ENCODE measurements around the gene KRT74. TPM values are rescaled to one million over a fixed set of nuclear protein-coding genes. Genes with fewer than 3 reads are reported as not detected.

Gene KRT74
- polyA plus RNA-seq, 4 donors = not detected

DNA sequence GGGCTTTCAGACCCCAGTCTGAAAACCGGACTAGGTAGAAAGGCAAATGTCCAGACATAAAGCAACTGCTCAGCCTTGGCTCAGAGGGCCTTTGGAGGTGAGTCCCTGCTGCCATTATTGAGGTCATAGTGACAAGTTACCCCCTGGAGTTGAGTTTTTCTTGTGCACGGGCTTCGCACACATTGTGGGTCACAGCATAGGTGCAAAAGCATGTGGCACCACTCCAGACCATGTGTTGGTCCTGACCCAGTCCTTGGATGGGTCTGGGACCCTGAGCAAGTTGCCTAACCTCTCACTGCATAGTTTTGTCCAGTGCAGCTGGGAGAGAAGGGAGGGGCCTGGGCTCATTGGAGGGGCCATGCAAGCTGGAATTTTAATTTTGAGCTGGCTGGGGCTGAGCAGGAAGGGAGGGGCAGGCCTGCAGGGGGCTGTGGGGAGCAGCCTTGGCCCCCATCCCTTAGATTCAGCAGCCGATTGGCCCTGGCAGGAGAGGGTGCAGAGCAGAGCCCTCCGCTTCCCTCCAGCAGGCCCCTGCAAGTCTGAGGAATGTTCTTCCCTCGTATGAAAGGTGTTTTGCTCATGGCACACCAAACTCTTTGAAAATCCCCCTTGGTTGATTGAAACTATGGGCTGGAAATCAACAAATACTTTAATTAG lies 49.3 kb downstream of the KRT74 start:
- no peak for DNase-seq (ENCODE audit: low read depth in 4 of 4, low spot score in 2 of 4)

DNA sequence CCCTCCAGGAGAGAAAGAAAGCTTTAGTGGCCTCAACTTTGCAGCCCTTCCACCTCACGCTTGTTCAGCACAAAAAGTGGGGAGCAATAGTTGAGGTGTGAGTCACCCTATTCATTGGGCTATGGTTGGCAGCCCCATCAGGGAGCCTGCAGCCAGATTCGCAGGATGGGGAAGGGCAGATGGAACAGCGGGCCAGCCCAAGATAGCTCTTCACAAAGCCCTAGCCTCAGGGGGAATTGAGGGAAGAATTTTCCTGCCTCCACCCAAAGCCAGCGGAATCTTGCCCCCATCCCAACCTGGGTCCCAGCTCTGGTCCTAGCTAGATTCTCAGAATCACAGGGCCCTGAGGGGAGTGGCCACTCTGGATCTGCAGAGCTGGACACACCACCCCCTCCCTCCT lies 49.8 kb downstream of the KRT74 start:
- no peak for DNase-seq (ENCODE audit: low read depth in 4 of 4, low spot score in 2 of 4)

DNA sequence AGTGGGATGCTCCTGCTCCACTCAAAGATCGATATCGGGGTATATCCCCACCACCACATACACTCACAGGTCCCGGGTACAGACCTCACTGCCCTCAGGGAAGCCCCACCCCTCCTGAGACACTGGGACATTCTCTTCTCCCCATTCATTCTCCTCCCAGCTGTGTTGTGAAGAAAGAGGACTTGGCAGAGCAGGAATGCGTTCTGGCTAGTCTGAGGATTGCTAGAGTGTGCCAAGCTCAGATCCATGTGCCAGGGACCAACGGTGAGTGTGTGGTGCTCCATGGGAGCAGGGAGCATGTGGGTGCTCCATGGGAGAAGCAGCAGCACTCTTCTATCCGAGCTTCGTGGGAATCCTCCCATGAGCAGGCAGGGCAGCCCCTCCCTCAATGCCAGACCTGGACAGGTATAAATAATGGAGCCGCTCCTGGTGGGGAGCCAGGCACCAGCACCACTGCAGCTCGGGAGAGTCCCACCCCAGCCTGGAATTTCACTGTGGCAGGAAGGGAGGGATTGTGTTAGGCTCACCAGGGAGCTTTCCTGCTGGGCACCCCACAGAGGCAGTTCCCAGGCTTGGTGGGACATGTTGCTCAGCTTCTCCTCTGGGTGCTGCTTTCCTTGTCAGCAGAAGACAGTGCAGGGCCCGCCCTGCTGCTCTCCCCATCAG lies 51.2 kb downstream of the KRT74 start:
- no peak for DNase-seq (ENCODE audit: low read depth in 4 of 4, low spot score in 2 of 4)

DNA sequence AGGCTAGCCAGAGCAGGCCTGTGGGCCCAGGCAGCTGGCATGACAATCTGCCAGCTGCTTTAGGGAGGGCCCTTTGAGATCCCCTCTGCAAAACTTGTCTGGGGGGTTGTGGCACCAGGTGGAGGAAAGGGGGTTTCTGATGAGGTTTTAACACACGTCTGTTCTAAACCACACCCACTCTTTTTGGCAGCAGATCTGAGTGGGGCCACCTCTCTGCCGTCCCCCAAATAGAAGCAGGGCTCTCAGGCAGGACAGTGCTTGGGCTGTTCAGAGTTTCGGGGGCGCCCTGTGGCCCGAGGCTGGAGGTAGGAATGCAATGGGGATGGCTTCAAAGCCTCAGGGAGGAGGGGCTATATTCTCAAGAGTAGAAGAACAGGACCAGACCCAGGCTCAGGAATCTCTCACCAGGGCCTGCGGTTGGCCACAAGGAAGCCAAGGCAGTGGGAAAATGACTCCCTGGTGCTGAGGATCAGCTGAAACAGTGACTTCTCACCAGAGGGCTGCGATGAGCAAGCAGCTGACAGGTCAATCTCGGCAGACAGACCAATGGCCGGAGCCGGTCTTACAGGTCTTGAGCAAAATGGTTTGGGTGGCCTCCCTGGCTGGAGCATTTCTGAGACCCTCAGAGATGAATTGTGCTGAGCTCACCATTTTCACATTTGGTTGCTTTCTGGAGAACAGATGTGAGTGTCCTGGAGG lies 51.9 kb downstream of the KRT74 start:
- DNase-seq (ENCODE audit: low read depth in 4 of 4, low spot score in 2 of 4) = no peak

DNA sequence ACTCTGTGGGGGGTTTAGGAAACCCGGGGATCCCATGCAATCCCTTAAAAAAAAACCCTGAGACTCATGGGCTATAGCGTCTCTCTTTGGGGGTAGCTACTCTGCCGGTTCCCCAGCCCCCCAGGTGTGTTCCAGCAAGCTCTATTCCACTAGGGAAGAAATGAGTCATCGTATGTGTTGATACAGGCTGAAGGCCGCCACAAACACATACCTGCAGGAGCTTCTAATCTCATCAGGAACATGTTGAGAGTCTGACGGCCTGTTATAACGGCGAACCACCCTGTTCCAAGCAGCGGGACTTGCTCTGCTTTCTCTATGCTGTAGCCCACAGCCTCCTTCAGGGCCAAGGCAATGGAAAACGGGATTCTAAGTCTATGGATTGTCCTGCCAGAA lies 52.5 kb downstream of the KRT74 start:
- DNase-seq (ENCODE audit: low read depth in 4 of 4, low spot score in 2 of 4) = no peak

DNA sequence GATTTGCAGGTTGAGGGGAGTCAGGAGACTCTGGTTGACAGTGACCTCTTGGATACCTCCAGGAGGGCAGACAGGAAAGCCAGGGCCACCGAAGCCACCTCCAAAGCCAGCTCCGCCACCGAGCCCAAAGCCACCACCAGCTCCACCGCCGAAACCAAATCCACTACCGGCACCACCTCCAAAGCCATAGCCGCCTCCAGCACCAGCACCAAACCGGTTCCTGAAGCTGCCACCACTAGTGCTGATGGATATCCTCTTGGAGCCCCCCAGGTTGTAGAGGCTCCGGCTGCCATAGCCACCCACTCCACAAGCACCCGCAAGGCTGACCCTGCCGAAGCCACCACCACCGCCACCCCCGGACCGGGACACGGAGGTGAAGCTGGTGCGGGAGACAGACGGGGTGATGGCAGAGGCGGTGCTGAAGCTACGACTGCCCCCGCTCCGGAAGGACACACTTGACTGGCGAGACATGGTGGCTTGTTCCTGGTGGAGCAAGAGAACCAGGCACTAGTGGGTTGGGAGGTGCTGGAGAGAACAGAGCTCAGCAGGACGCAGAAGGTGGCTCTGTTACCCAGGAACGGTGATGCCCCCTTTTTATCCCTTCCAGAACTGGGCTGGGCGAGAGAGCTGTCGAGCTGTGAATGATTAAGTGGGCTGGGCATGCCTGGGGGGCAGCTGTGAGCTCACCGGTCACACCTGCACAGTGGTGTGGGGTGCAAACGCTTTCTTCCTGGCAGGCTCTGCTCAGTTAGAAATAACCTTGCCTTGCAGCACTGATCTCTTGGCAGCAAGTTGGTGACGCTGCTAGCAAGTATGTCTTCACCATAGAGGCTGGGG lies 53.6 kb downstream of the KRT74 start, which contains the start of gene KRT5:
TSS of gene KRT5 (minus strand) at position 569 of the 837 bp plus-strand sequence. CDS start at position 471, 98 bp downstream.
- no peak for DNase-seq (ENCODE audit: low read depth in 4 of 4, low spot score in 2 of 4)

DNA sequence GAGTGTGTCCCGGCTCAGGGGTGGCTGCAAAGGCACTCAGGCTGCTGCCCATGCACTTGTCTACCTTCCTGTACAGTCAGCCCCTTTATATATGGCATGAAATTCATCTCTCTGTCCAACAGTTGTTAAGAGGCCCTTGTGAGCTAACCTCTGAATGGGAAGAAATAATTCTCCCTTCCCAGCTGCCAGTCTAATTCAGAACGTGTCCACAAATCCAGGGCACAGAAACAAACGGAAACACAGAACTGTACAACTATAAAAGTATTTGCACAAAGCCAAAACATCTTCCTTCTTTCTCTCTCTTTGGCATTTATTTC lies 54.3 kb downstream of the KRT74 start:
- no peak for DNase-seq (ENCODE audit: low read depth in 4 of 4, low spot score in 2 of 4)

DNA sequence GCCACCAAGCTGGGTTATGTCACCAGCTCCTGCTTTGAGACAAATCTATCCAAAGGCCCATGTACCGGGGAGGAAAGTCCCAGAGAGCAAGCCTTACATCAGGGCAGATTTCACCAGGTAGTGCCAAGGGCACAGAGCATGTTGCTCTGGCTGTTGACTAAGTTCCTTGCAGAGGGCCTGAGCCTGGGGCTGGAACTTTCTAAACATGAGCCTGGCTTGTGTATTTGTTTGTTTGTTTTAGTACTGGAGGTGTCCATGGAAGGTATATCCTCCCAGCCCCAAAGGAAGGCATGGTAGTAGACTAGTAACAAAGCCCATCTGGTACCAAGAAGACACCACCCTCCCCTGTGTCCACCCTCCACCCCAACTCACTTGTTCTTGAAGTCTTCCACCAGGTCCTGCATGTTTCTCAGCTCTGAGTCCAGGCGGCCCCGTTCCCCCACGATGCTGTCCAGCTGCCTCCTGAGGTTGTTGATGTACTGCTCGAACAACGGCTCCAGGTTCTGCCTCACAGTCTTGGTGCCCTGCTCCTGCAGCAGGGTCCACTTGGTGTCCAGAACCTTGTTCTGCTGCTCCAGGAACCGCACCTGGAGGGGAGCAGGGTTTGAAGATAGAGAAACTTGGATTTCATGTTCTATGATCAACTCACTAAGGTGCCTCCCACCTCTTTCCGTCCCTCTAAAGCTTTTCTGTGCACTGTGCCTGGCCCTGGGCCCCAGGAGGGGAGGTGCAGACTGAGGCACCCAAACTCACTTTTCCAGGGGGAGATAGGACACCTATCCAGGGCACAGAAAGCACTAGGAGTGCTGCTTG lies 54.9 kb downstream of the KRT74 start:
- no peak for DNase-seq (ENCODE audit: low read depth in 4 of 4, low spot score in 2 of 4)

DNA sequence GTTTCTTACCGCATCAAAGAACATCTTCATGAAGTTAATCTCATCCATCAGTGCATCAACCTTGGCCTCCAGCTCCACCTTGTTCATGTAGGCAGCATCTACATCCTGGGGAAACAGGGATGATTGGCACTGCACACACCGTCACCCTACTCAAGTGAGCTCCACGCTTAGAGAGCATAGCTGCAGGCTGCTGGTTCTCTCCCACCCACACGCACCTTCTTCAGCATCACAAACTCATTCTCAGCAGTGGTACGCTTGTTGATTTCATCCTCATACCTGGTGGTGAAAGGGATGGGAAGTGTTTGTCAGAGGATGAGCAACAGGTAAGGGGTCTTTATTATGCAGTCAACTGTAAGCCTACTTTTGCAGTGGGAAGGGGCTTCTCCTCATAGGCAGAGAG lies 55.8 kb downstream of the KRT74 start:
- DNase-seq (ENCODE audit: low read depth in 4 of 4, low spot score in 2 of 4) = no peak

DNA sequence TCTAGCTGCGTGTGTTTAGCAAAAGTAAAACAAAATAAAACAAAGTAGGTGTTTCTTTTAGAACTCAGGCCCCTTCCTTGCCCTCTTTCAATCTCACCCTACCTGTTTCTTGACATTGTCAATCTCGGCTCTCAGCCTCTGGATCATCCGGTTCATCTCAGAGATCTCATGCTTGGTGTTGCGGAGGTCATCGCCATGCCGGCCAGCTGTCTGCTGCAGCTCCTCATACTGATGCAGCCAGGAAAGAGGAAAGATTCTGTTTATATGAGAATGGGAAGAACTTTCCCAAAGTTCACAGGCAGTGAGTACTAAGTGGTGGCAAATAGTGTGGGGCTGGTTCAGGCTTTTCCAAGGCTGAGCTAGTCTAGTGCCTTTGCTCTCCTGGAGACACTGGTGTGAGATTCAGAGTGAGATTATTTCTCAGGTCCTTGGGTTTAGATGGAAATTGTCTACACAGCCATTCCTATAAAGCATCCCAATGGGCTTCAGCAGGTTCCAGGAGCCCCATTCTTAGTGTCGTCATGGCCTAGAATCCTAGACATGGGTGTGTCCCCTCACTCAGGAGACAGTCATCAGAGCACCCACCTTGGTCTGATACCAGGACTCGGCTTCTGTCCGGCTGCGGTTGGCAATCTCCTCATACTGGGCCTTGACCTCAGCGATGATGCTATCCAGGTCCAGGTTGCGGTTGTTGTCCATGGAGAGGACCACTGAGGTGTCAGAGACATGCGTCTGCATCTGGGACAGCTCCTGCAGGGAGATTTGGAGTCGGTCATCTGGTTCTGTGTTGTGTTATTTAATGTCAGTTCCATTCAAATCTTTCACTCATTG lies 56.4 kb downstream of the KRT74 start:
- no peak for DNase-seq (ENCODE audit: low read depth in 4 of 4, low spot score in 2 of 4)

DNA sequence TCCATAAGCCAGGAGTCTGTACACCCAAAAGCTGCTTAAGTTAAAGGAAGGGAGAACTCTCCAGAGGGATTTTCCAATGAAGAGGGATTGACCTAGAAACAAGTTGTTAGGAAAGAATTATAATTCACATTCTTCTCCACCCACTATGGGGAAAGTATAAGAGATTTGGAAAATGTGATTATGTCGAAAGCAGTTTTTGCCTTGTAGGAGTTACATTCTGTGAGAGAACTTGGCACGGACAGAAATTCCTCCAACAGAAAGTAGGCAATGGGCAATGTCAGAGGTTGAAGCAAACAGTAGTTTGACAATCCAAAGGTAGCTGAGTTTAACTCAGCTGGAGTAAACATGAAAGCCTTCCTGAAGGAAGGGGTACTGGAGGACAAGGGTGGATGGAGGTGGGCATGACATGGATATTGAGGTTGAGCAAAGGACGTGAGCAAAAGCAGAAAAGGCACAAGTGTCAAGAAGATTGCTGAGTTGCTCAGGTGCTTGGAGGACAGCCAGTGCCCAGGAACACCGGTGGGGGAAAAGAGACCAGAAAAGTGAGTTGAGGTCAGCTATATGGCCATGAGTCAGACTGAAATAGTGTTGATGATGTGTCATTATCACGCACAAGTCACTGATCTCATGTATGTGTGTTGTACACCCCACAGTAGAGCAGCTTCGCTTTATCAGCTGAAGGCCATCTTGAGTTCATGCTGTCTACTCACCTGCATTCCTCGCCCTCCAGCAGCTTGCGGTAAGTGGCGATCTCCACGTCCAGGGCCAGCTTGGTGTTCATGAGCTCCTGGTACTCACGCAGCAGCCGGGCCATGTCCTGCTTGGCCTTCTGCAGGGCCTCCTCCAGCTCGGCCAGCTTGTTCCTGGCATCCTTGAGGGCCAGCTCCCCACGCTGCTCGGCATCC lies 57.5 kb downstream of the KRT74 start:
- no peak for DNase-seq (ENCODE audit: low read depth in 4 of 4, low spot score in 2 of 4)

Other genes starting within 250 kb of the KRT74 start
- not detected for gene KRT85, start 206.4 kb downstream of the KRT74 start, polyA plus RNA-seq (ENCODE audit: insufficient read length in 4 of 4)
- gene KRT84, start 188.2 kb downstream of the KRT74 start, polyA plus RNA-seq (ENCODE audit: insufficient read length in 4 of 4) = not detected
- gene KRT82, start 167.5 kb downstream of the KRT74 start, polyA plus RNA-seq (ENCODE audit: insufficient read length in 4 of 4) = not detected
- gene KRT75, start 139.5 kb downstream of the KRT74 start, polyA plus RNA-seq (ENCODE audit: insufficient read length in 4 of 4) = not detected
- not detected for gene KRT6B, start 121.7 kb downstream of the KRT74 start, polyA plus RNA-seq (ENCODE audit: insufficient read length in 4 of 4)
- gene KRT6C, start 100.0 kb downstream of the KRT74 start, polyA plus RNA-seq (ENCODE audit: insufficient read length in 4 of 4) = not detected
- not detected for gene KRT6A, start 80.6 kb downstream of the KRT74 start, polyA plus RNA-seq (ENCODE audit: insufficient read length in 4 of 4)
- gene KRT5, start 53.4 kb downstream of the KRT74 start, polyA plus RNA-seq (ENCODE audit: insufficient read length in 4 of 4) = 1 to 10 TPM in 1 of 4 donors, under 1 TPM in 2, not detected in 1; 0.08 to 1.0 (median 0.16) TPM
- gene KRT71, start 20.7 kb downstream of the KRT74 start, polyA plus RNA-seq (ENCODE audit: insufficient read length in 4 of 4) = not detected
- under 1 TPM in 2 of 4 donors, not detected in 2; 0.08 to 0.17 TPM for gene KRT72, start 27.6 kb upstream of the KRT74 start, polyA plus RNA-seq (ENCODE audit: insufficient read length in 4 of 4)
- gene KRT73, start 44.7 kb upstream of the KRT74 start, polyA plus RNA-seq (ENCODE audit: insufficient read length in 4 of 4) = under 1 TPM in 1 of 4 donors, not detected in 3; 0.06 TPM
- not detected for gene KRT2, start 78.4 kb upstream of the KRT74 start, polyA plus RNA-seq (ENCODE audit: insufficient read length in 4 of 4)
- gene KRT1, start 106.6 kb upstream of the KRT74 start, polyA plus RNA-seq (ENCODE audit: insufficient read length in 4 of 4) = under 1 TPM; 0.21 to 0.32 (median 0.28) TPM
- not detected for gene KRT77, start 129.7 kb upstream of the KRT74 start, polyA plus RNA-seq (ENCODE audit: insufficient read length in 4 of 4)
- gene KRT76, start 203.5 kb upstream of the KRT74 start, polyA plus RNA-seq (ENCODE audit: insufficient read length in 4 of 4) = not detected
- gene KRT3, start 222.3 kb upstream of the KRT74 start, polyA plus RNA-seq (ENCODE audit: insufficient read length in 4 of 4) = not detected
- under 1 TPM; 0.48 to 0.76 (median 0.61) TPM for gene KRT4, start 240.3 kb upstream of the KRT74 start, polyA plus RNA-seq (ENCODE audit: insufficient read length in 4 of 4)